Measurements from ENCODE around the gene STAT2.
A peak's percentile ranks its signal among the peaks of the same experiment; 100 is the strongest.
"Not testable (repeated sequence)": the region's sequence is repeated elsewhere in the genome, so short reads cannot be mapped to it uniquely, and the experiment has no call there.

Gene STAT2

DNA sequence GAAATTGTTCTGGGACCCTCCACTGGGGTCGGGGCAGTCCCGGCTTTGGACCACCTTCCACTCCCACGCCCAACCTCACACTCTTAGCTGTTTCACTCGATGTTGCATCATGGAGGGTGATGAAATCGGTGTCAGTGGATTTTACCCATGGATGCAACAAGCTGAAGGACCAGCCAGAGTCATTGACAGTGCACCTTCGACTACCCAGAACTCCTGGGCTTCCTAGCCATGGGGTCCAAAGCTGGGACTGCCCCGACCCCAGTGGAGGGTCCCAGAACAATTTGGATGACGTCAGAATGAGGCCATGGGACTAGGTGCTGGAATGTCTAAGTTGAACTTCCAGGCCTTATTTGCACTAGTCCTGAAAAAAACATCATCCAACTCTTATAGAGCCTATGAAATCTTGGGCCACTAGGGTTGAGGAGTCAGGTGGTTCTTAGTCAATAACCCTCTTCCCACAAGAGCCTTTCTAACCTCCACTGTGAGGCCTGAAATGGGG is 22.1 kb downstream of the STAT2 start:
- Histone ChIP-seq H3F3A (ENCODE audit: insufficient read depth, low read length) (no peaks in the 10 kb centered on the region), H3K9ac (ENCODE audit: low read length) (no peak overlapping the region), H4K20me1 (ENCODE audit: insufficient read depth, low read length) (no peaks in the 10 kb centered on the region), H3K27me3 (ENCODE audit: insufficient read depth, low read length) (no peaks in the 10 kb centered on the region), H3K4me3 (ENCODE audit: low read depth, low read length, poor library complexity, severe bottlenecking) (no peak overlapping the region), H2AFZ (ENCODE audit: low read length) (no peak overlapping the region), H3K4me1 (ENCODE audit: insufficient read depth, low read length, severe bottlenecking) (peaks cover 39% of the 10 kb centered on the region), H3K9me2 (ENCODE audit: low read depth, low read length) (no peaks in the 10 kb centered on the region), H3K4me2 (ENCODE audit: low read length) (0 out of 2 replicates have a peak overlapping the region, but pooled peaks have one; percentile 6), H3K79me2 (ENCODE audit: insufficient read depth, low read length) (no peaks in the 10 kb centered on the region), H3K9me3 (ENCODE audit: low read length) (no peaks in the 10 kb centered on the region), H3K36me3 (ENCODE audit: insufficient read depth, low read length) (peaks cover under 1% of the 10 kb centered on the region; the same call in 1 of the 2 replicates), H3K27ac (ENCODE audit: low read depth, low read length, poor library complexity, severe bottlenecking) (peak overlapping the region; percentile 20)
- TF ChIP-seq, protein P1, sequence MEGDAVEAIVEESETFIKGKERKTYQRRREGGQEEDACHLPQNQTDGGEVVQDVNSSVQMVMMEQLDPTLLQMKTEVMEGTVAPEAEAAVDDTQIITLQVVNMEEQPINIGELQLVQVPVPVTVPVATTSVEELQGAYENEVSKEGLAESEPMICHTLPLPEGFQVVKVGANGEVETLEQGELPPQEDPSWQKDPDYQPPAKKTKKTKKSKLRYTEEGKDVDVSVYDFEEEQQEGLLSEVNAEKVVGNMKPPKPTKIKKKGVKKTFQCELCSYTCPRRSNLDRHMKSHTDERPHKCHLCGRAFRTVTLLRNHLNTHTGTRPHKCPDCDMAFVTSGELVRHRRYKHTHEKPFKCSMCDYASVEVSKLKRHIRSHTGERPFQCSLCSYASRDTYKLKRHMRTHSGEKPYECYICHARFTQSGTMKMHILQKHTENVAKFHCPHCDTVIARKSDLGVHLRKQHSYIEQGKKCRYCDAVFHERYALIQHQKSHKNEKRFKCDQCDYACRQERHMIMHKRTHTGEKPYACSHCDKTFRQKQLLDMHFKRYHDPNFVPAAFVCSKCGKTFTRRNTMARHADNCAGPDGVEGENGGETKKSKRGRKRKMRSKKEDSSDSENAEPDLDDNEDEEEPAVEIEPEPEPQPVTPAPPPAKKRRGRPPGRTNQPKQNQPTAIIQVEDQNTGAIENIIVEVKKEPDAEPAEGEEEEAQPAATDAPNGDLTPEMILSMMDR (IDR thresholded peaks at IDR 0.05; ENCODE audit: low read length) = no peak
- TF ChIP-seq EZH2 (IDR thresholded peaks at IDR 0.05; ENCODE audit: borderline replicate concordance, low read length) = no peak

DNA sequence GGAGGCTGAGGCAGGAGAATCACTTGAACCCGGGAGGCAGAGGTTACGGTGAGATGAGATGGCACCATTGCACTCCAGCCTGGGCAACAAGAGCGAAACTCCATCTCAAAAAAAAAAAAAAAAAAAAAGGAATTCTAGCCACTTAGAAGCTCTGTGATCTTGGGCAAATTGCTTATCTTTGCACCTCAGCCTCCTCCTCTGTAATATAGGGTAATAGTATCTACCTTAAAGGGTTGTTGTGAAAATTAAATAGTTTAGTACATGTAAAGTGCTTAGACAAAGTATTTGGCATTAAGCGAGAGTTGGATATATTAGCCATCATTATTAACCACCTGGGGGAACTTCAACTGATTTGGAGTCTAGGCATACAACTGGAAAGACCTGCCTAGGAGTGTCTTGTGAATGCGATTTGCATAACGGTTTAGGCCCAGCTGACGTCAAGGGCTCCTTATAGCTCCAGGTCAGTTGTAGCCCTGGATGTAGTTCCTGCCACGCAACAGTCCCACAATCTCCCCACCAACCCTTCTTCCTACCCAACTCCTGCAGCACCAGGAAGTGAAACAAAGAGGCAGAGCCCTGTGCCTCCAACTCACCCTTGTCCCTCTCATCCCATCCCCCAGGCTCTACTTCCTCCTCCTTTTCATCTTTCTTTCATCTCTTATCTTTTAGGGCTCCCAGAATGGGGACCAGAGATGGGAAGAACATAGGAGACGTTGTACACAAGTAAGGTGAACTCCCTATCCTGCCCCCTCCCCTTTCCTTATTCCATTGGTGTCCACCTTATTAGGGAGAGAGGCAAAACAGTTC is 23.3 kb downstream of the STAT2 start:
- H3K4me1 ChIP-seq (ENCODE audit: insufficient read depth, low read length, severe bottlenecking) = peaks cover 45% of the 10 kb centered on the region
- no peaks in the 10 kb centered on the region for H3K27me3 ChIP-seq (ENCODE audit: insufficient read depth, low read length)
- no peaks in the 10 kb centered on the region for H3K9me3 ChIP-seq (ENCODE audit: low read length)
- no peaks in the 10 kb centered on the region for H3K36me3 ChIP-seq (ENCODE audit: insufficient read depth, low read length)
- TF ChIP-seq, protein P1 (IDR thresholded peaks at IDR 0.05; ENCODE audit: low read length) = no peak
- TF ChIP-seq EZH2 (IDR thresholded peaks at IDR 0.05; ENCODE audit: borderline replicate concordance, low read length) = no peak
- H3K27ac ChIP-seq (ENCODE audit: low read depth, low read length, poor library complexity, severe bottlenecking) = peak overlapping the region; percentile 64
- H3K9ac ChIP-seq (ENCODE audit: low read length) = no peak overlapping the region
- H2AFZ ChIP-seq (ENCODE audit: low read length) = no peak overlapping the region
- H3K4me3 ChIP-seq (ENCODE audit: low read depth, low read length, poor library complexity, severe bottlenecking) = no peak overlapping the region
- no peaks in the 10 kb centered on the region for H3K9me2 ChIP-seq (ENCODE audit: low read depth, low read length)
- no peaks in the 10 kb centered on the region for H3K79me2 ChIP-seq (ENCODE audit: insufficient read depth, low read length)
- H3F3A ChIP-seq (ENCODE audit: insufficient read depth, low read length) = no peaks in the 10 kb centered on the region
- H4K20me1 ChIP-seq (ENCODE audit: insufficient read depth, low read length) = no peaks in the 10 kb centered on the region
- no peak overlapping the region for H3K4me2 ChIP-seq (ENCODE audit: low read length)

DNA sequence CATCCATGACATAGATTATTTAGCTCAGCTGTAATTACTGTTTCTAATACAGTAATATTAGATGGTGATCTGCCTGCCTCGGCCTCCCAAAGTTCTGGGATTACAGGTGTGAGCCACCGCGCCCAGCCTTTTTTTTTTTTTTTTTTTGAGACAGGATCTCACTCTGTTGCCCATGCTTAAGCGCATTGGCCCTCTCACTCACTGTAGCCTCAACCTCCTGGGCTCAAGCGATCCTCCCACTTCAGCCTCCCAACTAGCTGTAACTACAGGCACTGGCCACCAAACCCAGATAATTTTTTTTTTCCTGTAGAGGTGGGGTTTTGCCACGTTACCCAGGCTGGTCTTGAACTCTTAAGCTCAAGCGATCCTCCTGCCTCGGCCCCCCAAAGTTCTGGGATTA is 24.4 kb downstream of the STAT2 start:
- not testable (repeated sequence) for H3K79me2 ChIP-seq (ENCODE audit: insufficient read depth, low read length); H3K9me2 ChIP-seq (ENCODE audit: low read depth, low read length); H3K27ac ChIP-seq (ENCODE audit: low read depth, low read length, poor library complexity, severe bottlenecking); H3K36me3 ChIP-seq (ENCODE audit: insufficient read depth, low read length); H3K9ac ChIP-seq (ENCODE audit: low read length); H4K20me1 ChIP-seq (ENCODE audit: insufficient read depth, low read length); H3F3A ChIP-seq (ENCODE audit: insufficient read depth, low read length); H2AFZ ChIP-seq (ENCODE audit: low read length); H3K27me3 ChIP-seq (ENCODE audit: insufficient read depth, low read length); H3K4me2 ChIP-seq (ENCODE audit: low read length); H3K4me3 ChIP-seq (ENCODE audit: low read depth, low read length, poor library complexity, severe bottlenecking); H3K9me3 ChIP-seq (ENCODE audit: low read length)
- H3K4me1 ChIP-seq (ENCODE audit: insufficient read depth, low read length, severe bottlenecking) = peaks cover 45% of the 10 kb centered on the region

GRCh38 chr12:56334490-56334793 is 25.5 kb downstream of the STAT2 start:
- TF ChIP-seq, protein P1 (IDR thresholded peaks at IDR 0.05; ENCODE audit: low read length) = no peak
- TF ChIP-seq EZH2 (IDR thresholded peaks at IDR 0.05; ENCODE audit: borderline replicate concordance, low read length) = no peak
- Histone ChIP-seq H3K9me2 (ENCODE audit: low read depth, low read length) (no peaks in the 10 kb centered on the region), H2AFZ (ENCODE audit: low read length) (no peak overlapping the region), H3F3A (ENCODE audit: insufficient read depth, low read length) (no peaks in the 10 kb centered on the region), H3K4me3 (ENCODE audit: low read depth, low read length, poor library complexity, severe bottlenecking) (peak overlapping the region; percentile 85), H3K79me2 (ENCODE audit: insufficient read depth, low read length) (no peaks in the 10 kb centered on the region), H3K27me3 (ENCODE audit: insufficient read depth, low read length) (no peaks in the 10 kb centered on the region), H3K9ac (ENCODE audit: low read length) (peak overlapping the region; percentile 93), H3K27ac (ENCODE audit: low read depth, low read length, poor library complexity, severe bottlenecking) (peak overlapping the region; percentile 87), H3K4me2 (ENCODE audit: low read length) (peak overlapping the region; percentile 98), H3K9me3 (ENCODE audit: low read length) (no peaks in the 10 kb centered on the region), H3K4me1 (ENCODE audit: insufficient read depth, low read length, severe bottlenecking) (peaks cover 45% of the 10 kb centered on the region), H3K36me3 (ENCODE audit: insufficient read depth, low read length) (no peaks in the 10 kb centered on the region), H4K20me1 (ENCODE audit: insufficient read depth, low read length) (no peaks in the 10 kb centered on the region)
